Transverse colon (tissue), 3 donors: ENCODE measurements around the gene NCKAP5.

Experiments used
- POLR2A ChIP-seq: fragments of 450-650 bp; IDR thresholded peaks from one replicate; pipeline ENCODE4 v1.6.1; 2016; ENCODE audit warnings: antibody characterized with exemption, mild to moderate bottlenecking, moderate library complexity
- TF ChIP-seq, protein P1 (sequence below), 5 experiments: fragments of 200-600 bp in 3 of 5; fragments of 450-650 bp in 2 of 5; sonication (generic) in 3 of 5; IDR thresholded peaks; 1 replicate in 2 of 5; 2 replicates in 3 of 5; pipeline ENCODE4 v1.5.1; 2016 to 2017; ENCODE audit warnings: antibody characterized with exemption in 5 of 5, inconsistent platforms in 3 of 5, mild to moderate bottlenecking in 2 of 5, moderate library complexity in 1 of 5

DNA sequence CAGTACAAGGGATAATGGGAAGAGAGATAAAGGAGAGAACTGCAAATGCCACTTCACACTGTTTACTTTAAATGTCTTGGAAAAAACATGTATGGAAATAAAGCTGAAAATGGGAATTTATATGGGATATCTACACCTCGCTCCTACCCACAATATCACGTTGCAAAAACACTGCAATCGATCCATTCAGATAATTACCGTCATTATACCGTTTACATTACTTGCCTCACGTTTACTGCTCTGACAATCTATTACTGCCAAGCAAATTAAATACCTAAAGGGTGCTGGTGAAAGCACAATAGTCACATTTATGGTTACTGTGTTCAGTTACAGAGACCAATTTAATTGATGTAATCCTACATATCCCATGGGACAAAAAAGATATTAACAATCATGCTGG is 683.6 kb downstream of the NCKAP5 start:
- TF ChIP-seq, protein P1, sequence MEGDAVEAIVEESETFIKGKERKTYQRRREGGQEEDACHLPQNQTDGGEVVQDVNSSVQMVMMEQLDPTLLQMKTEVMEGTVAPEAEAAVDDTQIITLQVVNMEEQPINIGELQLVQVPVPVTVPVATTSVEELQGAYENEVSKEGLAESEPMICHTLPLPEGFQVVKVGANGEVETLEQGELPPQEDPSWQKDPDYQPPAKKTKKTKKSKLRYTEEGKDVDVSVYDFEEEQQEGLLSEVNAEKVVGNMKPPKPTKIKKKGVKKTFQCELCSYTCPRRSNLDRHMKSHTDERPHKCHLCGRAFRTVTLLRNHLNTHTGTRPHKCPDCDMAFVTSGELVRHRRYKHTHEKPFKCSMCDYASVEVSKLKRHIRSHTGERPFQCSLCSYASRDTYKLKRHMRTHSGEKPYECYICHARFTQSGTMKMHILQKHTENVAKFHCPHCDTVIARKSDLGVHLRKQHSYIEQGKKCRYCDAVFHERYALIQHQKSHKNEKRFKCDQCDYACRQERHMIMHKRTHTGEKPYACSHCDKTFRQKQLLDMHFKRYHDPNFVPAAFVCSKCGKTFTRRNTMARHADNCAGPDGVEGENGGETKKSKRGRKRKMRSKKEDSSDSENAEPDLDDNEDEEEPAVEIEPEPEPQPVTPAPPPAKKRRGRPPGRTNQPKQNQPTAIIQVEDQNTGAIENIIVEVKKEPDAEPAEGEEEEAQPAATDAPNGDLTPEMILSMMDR (IDR thresholded peaks at IDR 0.05), result no peak
- no peak for TF ChIP-seq POLR2A
